ENCODE measurements around the gene CMTM7.

Gene CMTM7

GRCh38 chr3:32422943-32423342, 31.3 kb downstream of the CMTM7 start:
- TF ChIP-seq CTCF (conservative IDR thresholded peaks at IDR 0.05; ENCODE audit: low read depth, low read length) = no peak
- no peak for DNase-seq (ENCODE audit: low read depth)
- no peak overlapping the region for H3K4me3 ChIP-seq (ENCODE audit: low read length)

GRCh38 chr3:32423534-32423933, 31.9 kb downstream of the CMTM7 start:
- no peak for TF ChIP-seq CTCF (conservative IDR thresholded peaks at IDR 0.05; ENCODE audit: low read depth, low read length)
- DNase-seq (ENCODE audit: low read depth) = no peak
- H3K4me3 ChIP-seq (ENCODE audit: low read length) = no peak overlapping the region

GRCh38 chr3:32423956-32424557, 32.4 kb downstream of the CMTM7 start:
- DNase-seq (ENCODE audit: low read depth) = no peak
- no peak overlapping the region for H3K4me3 ChIP-seq (ENCODE audit: low read length)

GRCh38 chr3:32424581-32425250, 33.1 kb downstream of the CMTM7 start:
- no peak for DNase-seq (ENCODE audit: low read depth)
- no peak for TF ChIP-seq CTCF (conservative IDR thresholded peaks at IDR 0.05; ENCODE audit: low read depth, low read length)
- H3K4me3 ChIP-seq (ENCODE audit: low read length) = no peak overlapping the region

More at GRCh38 chr3:32423956-32424557, 32.4 kb downstream of the CMTM7 start:
- TF ChIP-seq CTCF (conservative IDR thresholded peaks at IDR 0.05; ENCODE audit: low read depth, low read length) = no peak

- TF ChIP-seq CTCF (conservative IDR thresholded peaks at IDR 0.05; ENCODE audit: low read depth, low read length) = no peak
- no peak for DNase-seq (ENCODE audit: low read depth)
- H3K4me3 ChIP-seq (ENCODE audit: low read length) = no peak overlapping the region
Observed at GRCh38 chr3:32428092-32429068, 36.7 kb downstream of the CMTM7 start.

- no peak for DNase-seq (ENCODE audit: low read depth)
- TF ChIP-seq CTCF (conservative IDR thresholded peaks at IDR 0.05; ENCODE audit: low read depth, low read length) = no peak
- no peak overlapping the region for H3K4me3 ChIP-seq (ENCODE audit: low read length)
Observed at GRCh38 chr3:32430900-32431299, 39.2 kb downstream of the CMTM7 start.

All from retinal pigment epithelial cell (primary cell).